ENCODE data around the gene TAC4.

The TAC4 gene

GRCh38 chr17:49873466-49873865 is 25.6 kb upstream of the TAC4 start:
- no peak for DNase-seq (ENCODE audit: low read depth)
- no peak for TF ChIP-seq CTCF (conservative IDR thresholded peaks at IDR 0.05; ENCODE audit: low read length)
- no peak overlapping the region for H3K4me3 ChIP-seq (ENCODE audit: low read length)

GRCh38 chr17:49872754-49873377 is 25.0 kb upstream of the TAC4 start:
- no peak overlapping the region for H3K4me3 ChIP-seq (ENCODE audit: low read length)
- TF ChIP-seq CTCF (conservative IDR thresholded peaks at IDR 0.05; ENCODE audit: low read length), result no peak
- no peak for DNase-seq (ENCODE audit: low read depth)

- no peak for TF ChIP-seq CTCF (conservative IDR thresholded peaks at IDR 0.05; ENCODE audit: low read length)
- no peak for DNase-seq (ENCODE audit: low read depth)
- no peak overlapping the region for H3K4me3 ChIP-seq (ENCODE audit: low read length)
Observed at GRCh38 chr17:49871211-49871610, 23.3 kb upstream of the TAC4 start.

- TF ChIP-seq CTCF (conservative IDR thresholded peaks at IDR 0.05; ENCODE audit: low read length), result no peak
- H3K4me3 ChIP-seq (ENCODE audit: low read length), result no peak overlapping the region
- no peak for DNase-seq (ENCODE audit: low read depth)
Observed at GRCh38 chr17:49870298-49870697, 22.4 kb upstream of the TAC4 start.

GRCh38 chr17:49869038-49869374 is 21.1 kb upstream of the TAC4 start:
- no peak overlapping the region for H3K4me3 ChIP-seq (ENCODE audit: low read length)
- DNase-seq (ENCODE audit: low read depth), result no peak
- no peak for TF ChIP-seq CTCF (conservative IDR thresholded peaks at IDR 0.05; ENCODE audit: low read length)

- no peak for TF ChIP-seq CTCF (conservative IDR thresholded peaks at IDR 0.05; ENCODE audit: low read length)
- DNase-seq (ENCODE audit: low read depth), result no peak
- no peak overlapping the region for H3K4me3 ChIP-seq (ENCODE audit: low read length)
Observed at GRCh38 chr17:49866882-49867413, 19.1 kb upstream of the TAC4 start.

GRCh38 chr17:49866019-49866380 is 18.1 kb upstream of the TAC4 start:
- no peak for TF ChIP-seq CTCF (conservative IDR thresholded peaks at IDR 0.05; ENCODE audit: low read length)
- no peak overlapping the region for H3K4me3 ChIP-seq (ENCODE audit: low read length)
- no peak for DNase-seq (ENCODE audit: low read depth)

Measured in AG10803 (cell line).